ENCODE data around the gene CAB39. TPM values are rescaled to one million over a fixed set of nuclear protein-coding genes. Genes with fewer than 3 reads are reported as not detected.

CAB39 gene
- total and polyA plus RNA-seq, 2 of the 8 experiments (the other 6 are each of a cell fraction or from before 2014, with no cell fraction given): 16.4 to 50.5 TPM

GRCh38 chr2:230664128-230664527, 48.5 kb upstream of the CAB39 start (continued):
- TF ChIP-seq, protein P1, sequence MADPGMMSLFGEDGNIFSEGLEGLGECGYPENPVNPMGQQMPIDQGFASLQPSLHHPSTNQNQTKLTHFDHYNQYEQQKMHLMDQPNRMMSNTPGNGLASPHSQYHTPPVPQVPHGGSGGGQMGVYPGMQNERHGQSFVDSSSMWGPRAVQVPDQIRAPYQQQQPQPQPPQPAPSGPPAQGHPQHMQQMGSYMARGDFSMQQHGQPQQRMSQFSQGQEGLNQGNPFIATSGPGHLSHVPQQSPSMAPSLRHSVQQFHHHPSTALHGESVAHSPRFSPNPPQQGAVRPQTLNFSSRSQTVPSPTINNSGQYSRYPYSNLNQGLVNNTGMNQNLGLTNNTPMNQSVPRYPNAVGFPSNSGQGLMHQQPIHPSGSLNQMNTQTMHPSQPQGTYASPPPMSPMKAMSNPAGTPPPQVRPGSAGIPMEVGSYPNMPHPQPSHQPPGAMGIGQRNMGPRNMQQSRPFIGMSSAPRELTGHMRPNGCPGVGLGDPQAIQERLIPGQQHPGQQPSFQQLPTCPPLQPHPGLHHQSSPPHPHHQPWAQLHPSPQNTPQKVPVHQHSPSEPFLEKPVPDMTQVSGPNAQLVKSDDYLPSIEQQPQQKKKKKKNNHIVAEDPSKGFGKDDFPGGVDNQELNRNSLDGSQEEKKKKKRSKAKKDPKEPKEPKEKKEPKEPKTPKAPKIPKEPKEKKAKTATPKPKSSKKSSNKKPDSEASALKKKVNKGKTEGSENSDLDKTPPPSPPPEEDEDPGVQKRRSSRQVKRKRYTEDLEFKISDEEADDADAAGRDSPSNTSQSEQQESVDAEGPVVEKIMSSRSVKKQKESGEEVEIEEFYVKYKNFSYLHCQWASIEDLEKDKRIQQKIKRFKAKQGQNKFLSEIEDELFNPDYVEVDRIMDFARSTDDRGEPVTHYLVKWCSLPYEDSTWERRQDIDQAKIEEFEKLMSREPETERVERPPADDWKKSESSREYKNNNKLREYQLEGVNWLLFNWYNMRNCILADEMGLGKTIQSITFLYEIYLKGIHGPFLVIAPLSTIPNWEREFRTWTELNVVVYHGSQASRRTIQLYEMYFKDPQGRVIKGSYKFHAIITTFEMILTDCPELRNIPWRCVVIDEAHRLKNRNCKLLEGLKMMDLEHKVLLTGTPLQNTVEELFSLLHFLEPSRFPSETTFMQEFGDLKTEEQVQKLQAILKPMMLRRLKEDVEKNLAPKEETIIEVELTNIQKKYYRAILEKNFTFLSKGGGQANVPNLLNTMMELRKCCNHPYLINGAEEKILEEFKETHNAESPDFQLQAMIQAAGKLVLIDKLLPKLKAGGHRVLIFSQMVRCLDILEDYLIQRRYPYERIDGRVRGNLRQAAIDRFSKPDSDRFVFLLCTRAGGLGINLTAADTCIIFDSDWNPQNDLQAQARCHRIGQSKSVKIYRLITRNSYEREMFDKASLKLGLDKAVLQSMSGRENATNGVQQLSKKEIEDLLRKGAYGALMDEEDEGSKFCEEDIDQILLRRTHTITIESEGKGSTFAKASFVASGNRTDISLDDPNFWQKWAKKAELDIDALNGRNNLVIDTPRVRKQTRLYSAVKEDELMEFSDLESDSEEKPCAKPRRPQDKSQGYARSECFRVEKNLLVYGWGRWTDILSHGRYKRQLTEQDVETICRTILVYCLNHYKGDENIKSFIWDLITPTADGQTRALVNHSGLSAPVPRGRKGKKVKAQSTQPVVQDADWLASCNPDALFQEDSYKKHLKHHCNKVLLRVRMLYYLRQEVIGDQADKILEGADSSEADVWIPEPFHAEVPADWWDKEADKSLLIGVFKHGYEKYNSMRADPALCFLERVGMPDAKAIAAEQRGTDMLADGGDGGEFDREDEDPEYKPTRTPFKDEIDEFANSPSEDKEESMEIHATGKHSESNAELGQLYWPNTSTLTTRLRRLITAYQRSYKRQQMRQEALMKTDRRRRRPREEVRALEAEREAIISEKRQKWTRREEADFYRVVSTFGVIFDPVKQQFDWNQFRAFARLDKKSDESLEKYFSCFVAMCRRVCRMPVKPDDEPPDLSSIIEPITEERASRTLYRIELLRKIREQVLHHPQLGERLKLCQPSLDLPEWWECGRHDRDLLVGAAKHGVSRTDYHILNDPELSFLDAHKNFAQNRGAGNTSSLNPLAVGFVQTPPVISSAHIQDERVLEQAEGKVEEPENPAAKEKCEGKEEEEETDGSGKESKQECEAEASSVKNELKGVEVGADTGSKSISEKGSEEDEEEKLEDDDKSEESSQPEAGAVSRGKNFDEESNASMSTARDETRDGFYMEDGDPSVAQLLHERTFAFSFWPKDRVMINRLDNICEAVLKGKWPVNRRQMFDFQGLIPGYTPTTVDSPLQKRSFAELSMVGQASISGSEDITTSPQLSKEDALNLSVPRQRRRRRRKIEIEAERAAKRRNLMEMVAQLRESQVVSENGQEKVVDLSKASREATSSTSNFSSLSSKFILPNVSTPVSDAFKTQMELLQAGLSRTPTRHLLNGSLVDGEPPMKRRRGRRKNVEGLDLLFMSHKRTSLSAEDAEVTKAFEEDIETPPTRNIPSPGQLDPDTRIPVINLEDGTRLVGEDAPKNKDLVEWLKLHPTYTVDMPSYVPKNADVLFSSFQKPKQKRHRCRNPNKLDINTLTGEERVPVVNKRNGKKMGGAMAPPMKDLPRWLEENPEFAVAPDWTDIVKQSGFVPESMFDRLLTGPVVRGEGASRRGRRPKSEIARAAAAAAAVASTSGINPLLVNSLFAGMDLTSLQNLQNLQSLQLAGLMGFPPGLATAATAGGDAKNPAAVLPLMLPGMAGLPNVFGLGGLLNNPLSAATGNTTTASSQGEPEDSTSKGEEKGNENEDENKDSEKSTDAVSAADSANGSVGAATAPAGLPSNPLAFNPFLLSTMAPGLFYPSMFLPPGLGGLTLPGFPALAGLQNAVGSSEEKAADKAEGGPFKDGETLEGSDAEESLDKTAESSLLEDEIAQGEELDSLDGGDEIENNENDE (IDR thresholded peaks at IDR 0.05; ENCODE audit: insufficient replicate concordance, low read length): no peak
- TF ChIP-seq RXRA (IDR thresholded peaks at IDR 0.05; ENCODE audit: insufficient read depth, low read depth, low read length) (no peak), SRF (IDR thresholded peaks at IDR 0.05; ENCODE audit: low read depth, low read length) (no peak), GABPA (IDR thresholded peaks at IDR 0.05; ENCODE audit: borderline replicate concordance, insufficient read depth, low read length) (no peak), TAF7 (optimal IDR thresholded peaks at IDR 0.05; ENCODE audit: borderline replicate concordance, low read depth, low read length) (no peak), CHD2 (IDR thresholded peaks at IDR 0.05; ENCODE audit: low read length) (no peak), CBX8 (IDR thresholded peaks at IDR 0.05; ENCODE audit: borderline replicate concordance, low read depth, low read length) (no peak)
- TF ChIP-seq, protein P2, sequence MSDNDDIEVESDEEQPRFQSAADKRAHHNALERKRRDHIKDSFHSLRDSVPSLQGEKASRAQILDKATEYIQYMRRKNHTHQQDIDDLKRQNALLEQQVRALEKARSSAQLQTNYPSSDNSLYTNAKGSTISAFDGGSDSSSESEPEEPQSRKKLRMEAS (IDR thresholded peaks at IDR 0.05): no peak
- TF ChIP-seq, protein P3, sequence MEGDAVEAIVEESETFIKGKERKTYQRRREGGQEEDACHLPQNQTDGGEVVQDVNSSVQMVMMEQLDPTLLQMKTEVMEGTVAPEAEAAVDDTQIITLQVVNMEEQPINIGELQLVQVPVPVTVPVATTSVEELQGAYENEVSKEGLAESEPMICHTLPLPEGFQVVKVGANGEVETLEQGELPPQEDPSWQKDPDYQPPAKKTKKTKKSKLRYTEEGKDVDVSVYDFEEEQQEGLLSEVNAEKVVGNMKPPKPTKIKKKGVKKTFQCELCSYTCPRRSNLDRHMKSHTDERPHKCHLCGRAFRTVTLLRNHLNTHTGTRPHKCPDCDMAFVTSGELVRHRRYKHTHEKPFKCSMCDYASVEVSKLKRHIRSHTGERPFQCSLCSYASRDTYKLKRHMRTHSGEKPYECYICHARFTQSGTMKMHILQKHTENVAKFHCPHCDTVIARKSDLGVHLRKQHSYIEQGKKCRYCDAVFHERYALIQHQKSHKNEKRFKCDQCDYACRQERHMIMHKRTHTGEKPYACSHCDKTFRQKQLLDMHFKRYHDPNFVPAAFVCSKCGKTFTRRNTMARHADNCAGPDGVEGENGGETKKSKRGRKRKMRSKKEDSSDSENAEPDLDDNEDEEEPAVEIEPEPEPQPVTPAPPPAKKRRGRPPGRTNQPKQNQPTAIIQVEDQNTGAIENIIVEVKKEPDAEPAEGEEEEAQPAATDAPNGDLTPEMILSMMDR (IDR thresholded peaks at IDR 0.05; ENCODE audit: control extremely low read depth in 1 of 3, insufficient read depth in 1 of 3, low read depth in 1 of 3, low read length in 3 of 3): no peak

Measured in H1 (cell line).